H1 (cell line): ENCODE measurements around the gene PHOX2A. TPM values are rescaled to one million over a fixed set of nuclear protein-coding genes. Genes with fewer than 3 reads are reported as not detected.

Experiments used
- CTCF ChIA-PET: fragments of 300-600 bp; sonication (Branson Sonifier 250); formaldehyde crosslinking; loops from one replicate; lab custom pipeline; 2021; ENCODE audit not compliant: partially characterized antibody; lab: Charles Lee
- POLR2A ChIA-PET: fragments of 300-600 bp; sonication (Branson Sonifier 250); formaldehyde crosslinking; loops from one replicate; lab custom pipeline; 2021; ENCODE audit warnings: inconsistent platforms; ENCODE audit not compliant: partially characterized antibody; lab: Charles Lee
- DNase-seq, 2 experiments: peaks; one replicate each; pipeline versions ENCODE4 v3.0.0 to v3.0.0-alpha.2; 2010 to 2022; ENCODE audit warnings: low spot score in 2 of 2, low read depth in 1 of 2, mixed read lengths in 1 of 2
- FAIRE-seq: peaks from 2 replicates; lab custom pipeline; 2011; peaks lifted over from hg19 to GRCh38; lab: Jason Lieb, UNC
- H2AFZ ChIP-seq: 2 replicates; pipeline ENCODE4 v1.8.1; 2012; ENCODE audit warnings: low read length, inconsistent platforms
- H2AK5ac ChIP-seq: 2 replicates; pipeline ENCODE4 v1.6.1; 2013; ENCODE audit warnings: low read depth, low read length
- H2BK120ac ChIP-seq: replicated peaks from 2 replicates; pipeline ENCODE3; 2013; ENCODE audit warnings: low read depth, low read length, inconsistent platforms
- H2BK12ac ChIP-seq: 2 replicates; pipeline ENCODE4 v1.6.1; 2013; ENCODE audit warnings: low read depth, low read length
- H2BK15ac ChIP-seq: 2 replicates; pipeline ENCODE4 v1.6.1; 2013; ENCODE audit warnings: low read length
- H2BK20ac ChIP-seq: 2 replicates; pipeline ENCODE4 v1.6.1; 2013; ENCODE audit warnings: low read length
- H2BK5ac ChIP-seq: 2 replicates; pipeline ENCODE4 v1.6.1; 2013; ENCODE audit warnings: low read depth, low read length
- H3K14ac ChIP-seq: 2 replicates; pipeline ENCODE4 v1.6.1; 2013; ENCODE audit warnings: inconsistent platforms; ENCODE audit not compliant: insufficient read length
- H3K18ac ChIP-seq: 2 replicates; pipeline ENCODE4 v1.6.1; 2013; ENCODE audit warnings: low read length; ENCODE audit errors: extremely low read depth
- H3K23ac ChIP-seq: 2 replicates; pipeline ENCODE4 v1.6.1; 2013; ENCODE audit warnings: inconsistent platforms; ENCODE audit not compliant: insufficient read length
- H3K23me2 ChIP-seq: 2 replicates; pipeline ENCODE4 v1.6.1; 2013; ENCODE audit warnings: low read depth, low read length
- H3K27ac ChIP-seq: 2 replicates; pipeline ENCODE4 v1.6.1; 2011; ENCODE audit warnings: low read depth, low read length, inconsistent platforms
- H3K27me3 ChIP-seq, 4 experiments: replicated peaks in 1 of 4; 1 replicate in 1 of 4; 2 replicates in 3 of 4; pipeline versions ENCODE4 v1.6.1 to v1.8.1; 2011 to 2013; ENCODE audit warnings: low read length in 3 of 4, mild to moderate bottlenecking in 3 of 4, inconsistent platforms in 2 of 4, mixed read lengths in 2 of 4, moderate library complexity in 1 of 4; ENCODE audit not compliant: control insufficient read depth in 3 of 4, insufficient read depth in 3 of 4; ENCODE audit errors: extremely low read depth in 1 of 4
- H3K36me3 ChIP-seq, 4 experiments: 2 replicates each; pipeline versions ENCODE4 v1.6.1 to v1.8.1; 2011 to 2013; ENCODE audit warnings: mild to moderate bottlenecking in 4 of 4, low read length in 3 of 4, moderate library complexity in 2 of 4, control low read depth in 1 of 4, inconsistent platforms in 1 of 4; ENCODE audit not compliant: insufficient read depth in 4 of 4, control insufficient read depth in 2 of 4
- H3K4ac ChIP-seq: replicated peaks from 2 replicates; pipeline ENCODE3; 2013; ENCODE audit warnings: low read length, low read depth, mixed read lengths, inconsistent platforms; ENCODE audit not compliant: insufficient read length
- H3K4me1 ChIP-seq, 4 experiments: replicated peaks in 1 of 4; 1 replicate in 1 of 4; 2 replicates in 3 of 4; pipeline versions ENCODE4 v1.6.1 to v1.8.1; 2011 to 2013; ENCODE audit warnings: low read length in 3 of 4, inconsistent platforms in 2 of 4, mixed read lengths in 1 of 4; ENCODE audit not compliant: insufficient read depth in 4 of 4, control insufficient read depth in 3 of 4
- H3K4me2 ChIP-seq, 2 experiments: 2 replicates each; pipeline versions ENCODE4 v1.6.1 to v1.8.1; 2011 to 2013; ENCODE audit warnings: low read depth in 2 of 2, low read length in 2 of 2, control low read depth in 1 of 2, inconsistent platforms in 1 of 2, mild to moderate bottlenecking in 1 of 2; ENCODE audit not compliant: insufficient read depth in 1 of 2
- H3K4me3 ChIP-seq, 4 experiments: fragments of 200-600, 300-600 bp in 1 of 4; sonication (generic), shearing (Covaris generic), sonication (Bioruptor Twin) in 1 of 4; 2 replicates each; pipeline versions ENCODE4 v1.5.1 to v1.8.1; 2011 to 2016; ENCODE audit warnings: low read length in 4 of 4, low read depth in 3 of 4, control low read depth in 2 of 4, inconsistent platforms in 2 of 4, mild to moderate bottlenecking in 2 of 4, mixed read lengths in 1 of 4, moderate library complexity in 1 of 4; ENCODE audit not compliant: insufficient read depth in 2 of 4; ENCODE audit errors: extremely low read depth in 1 of 4
- H3K56ac ChIP-seq: replicated peaks from 2 replicates; pipeline ENCODE3; 2013; ENCODE audit warnings: low read depth, mild to moderate bottlenecking, mixed read lengths, low read length, inconsistent platforms; ENCODE audit not compliant: insufficient read length
- H3K79me1 ChIP-seq: 2 replicates; pipeline ENCODE4 v1.6.1; 2013; ENCODE audit warnings: low read depth, low read length, control low read depth
- H3K79me2 ChIP-seq, 2 experiments: 2 replicates each; pipeline versions ENCODE4 v1.6.1 to v1.8.1; 2012 to 2013; ENCODE audit warnings: low read length in 2 of 2, mild to moderate bottlenecking in 2 of 2, inconsistent platforms in 1 of 2; ENCODE audit not compliant: insufficient read depth in 2 of 2, control insufficient read depth in 1 of 2
- H3K9ac ChIP-seq, 4 experiments: replicated peaks in 1 of 4; 1 replicate in 1 of 4; 2 replicates in 3 of 4; pipeline versions ENCODE4 v1.6.1 to v1.8.1; 2011 to 2013; ENCODE audit warnings: low read depth in 3 of 4, low read length in 3 of 4, control low read depth in 2 of 4, mild to moderate bottlenecking in 2 of 4, moderate library complexity in 2 of 4, inconsistent platforms in 1 of 4; ENCODE audit errors: extremely low read depth in 1 of 4
- H3K9me3 ChIP-seq, 2 experiments: 2 replicates each; pipeline versions ENCODE4 v1.6.1 to v1.8.1; 2012 to 2013; ENCODE audit warnings: mild to moderate bottlenecking in 2 of 2, moderate library complexity in 2 of 2, control low read depth in 1 of 2, inconsistent platforms in 1 of 2, low read depth in 1 of 2, low read length in 1 of 2, mixed read lengths in 1 of 2; ENCODE audit not compliant: insufficient read depth in 2 of 2
- H4K20me1 ChIP-seq, 2 experiments: replicated peaks in 1 of 2; 2 replicates each; pipeline versions ENCODE3 to v1.8.1; 2011 to 2013; ENCODE audit warnings: inconsistent platforms in 2 of 2, low read length in 2 of 2, mild to moderate bottlenecking in 1 of 2; ENCODE audit not compliant: insufficient read depth in 2 of 2, control insufficient read depth in 1 of 2
- H4K5ac ChIP-seq: 2 replicates; pipeline ENCODE4 v1.6.1; 2013; ENCODE audit warnings: low read length, low read depth, mixed read lengths, inconsistent platforms; ENCODE audit not compliant: insufficient read length
- H4K8ac ChIP-seq: 2 replicates; pipeline ENCODE4 v1.8.0; 2013; ENCODE audit warnings: mild to moderate bottlenecking, moderate library complexity, low read length, inconsistent platforms; ENCODE audit not compliant: insufficient read depth; ENCODE audit errors: extremely low read depth
- H4K91ac ChIP-seq: replicated peaks from 2 replicates; pipeline ENCODE3; 2013; ENCODE audit warnings: low read length, mixed read lengths, inconsistent platforms; ENCODE audit not compliant: insufficient read length
- CBX5 ChIP-seq: fragments of 300-800, 300-1000 bp; sonication (generic); IDR thresholded peaks from 2 replicates; pipeline ENCODE4 v1.7.1; 2016; ENCODE audit warnings: antibody characterized with exemption, low read length, low read depth
- CHD2 ChIP-seq: IDR thresholded peaks from 2 replicates; pipeline ENCODE4 v1.6.1; 2012; ENCODE audit warnings: low read length, improper control_type of control experiment
- CTBP2 ChIP-seq: IDR thresholded peaks from 2 replicates; pipeline ENCODE4 v1.7.0; 2011; ENCODE audit warnings: borderline replicate concordance, mild to moderate bottlenecking, moderate library complexity, mixed read lengths, low read length; ENCODE audit not compliant: insufficient read depth, insufficient read length
- EGR1 ChIP-seq: IDR thresholded peaks from 2 replicates; pipeline ENCODE4 v1.6.1; 2011; ENCODE audit warnings: low read depth, low read length, borderline replicate concordance
- GABPA ChIP-seq: IDR thresholded peaks from 2 replicates; pipeline ENCODE4 v1.6.1; 2011; ENCODE audit warnings: mild to moderate bottlenecking, low read length, moderate library complexity, borderline replicate concordance; ENCODE audit not compliant: insufficient read depth
- HDAC2 ChIP-seq, 2 experiments: fragments of 300-600 bp in 1 of 2; sonication (generic) in 1 of 2; IDR thresholded peaks; 2 replicates each; pipeline ENCODE4 v1.6.1; 2011 to 2012; ENCODE audit warnings: low read depth in 2 of 2, low read length in 2 of 2, mild to moderate bottlenecking in 2 of 2, moderate library complexity in 2 of 2, borderline replicate concordance in 1 of 2, inconsistent platforms in 1 of 2
- JUND ChIP-seq: IDR thresholded peaks from 2 replicates; pipeline ENCODE4 v1.6.1; 2011; ENCODE audit warnings: mild to moderate bottlenecking, improper control_type of control experiment, low read length
- KDM1A ChIP-seq: fragments of 200-600, 300-600 bp; sonication (generic); IDR thresholded peaks from 2 replicates; pipeline ENCODE4 v1.7.1; 2016; ENCODE audit warnings: mild to moderate bottlenecking, low read length, borderline replicate concordance
- POU5F1 ChIP-seq: IDR thresholded peaks from 2 replicates; pipeline ENCODE4 v1.6.1; 2011; ENCODE audit warnings: low read depth, mild to moderate bottlenecking, low read length, moderate library complexity
- RFX5 ChIP-seq: IDR thresholded peaks from 2 replicates; pipeline ENCODE4 v1.6.1; 2011; ENCODE audit warnings: low read depth, low read length, improper control_type of control experiment, borderline replicate concordance
- SRF ChIP-seq: IDR thresholded peaks from 2 replicates; pipeline ENCODE4 v1.6.1; 2011; ENCODE audit warnings: mild to moderate bottlenecking, low read depth, low read length, moderate library complexity
- TAF1 ChIP-seq: IDR thresholded peaks from 2 replicates; pipeline ENCODE4 v1.6.1; 2011; ENCODE audit warnings: mild to moderate bottlenecking, low read depth, low read length
- TAF7 ChIP-seq: optimal IDR thresholded peaks from 2 replicates; pipeline ENCODE3; 2011; ENCODE audit warnings: low read depth, mild to moderate bottlenecking, inconsistent platforms, low read length, moderate library complexity, borderline replicate concordance
- TEAD4 ChIP-seq: IDR thresholded peaks from 2 replicates; pipeline ENCODE4 v1.6.1; 2012; ENCODE audit warnings: low read depth, low read length, inconsistent platforms, mixed read lengths
- polyA plus RNA-seq, 7 experiments: library from polyadenylated mRNA; depleted of rRNA in 3 of 7; stranded (reverse) in 5 of 7; unstranded in 2 of 7; fragments of >200 nt in 5 of 7; fragments of 200-250 nt in 2 of 7; gene quantifications; 1 replicate in 5 of 7; 2 replicates in 1 of 7; 4 replicates in 1 of 7; pipeline versions ENCODE4 v1.2.1 to v1.2.3, GENCODE V29; 2011 to 2013; ENCODE audit warnings: missing spikeins in 2 of 7, mixed read lengths in 2 of 7
- total RNA-seq: library from RNA; stranded (reverse); fragmentation: NEBNext Ultra II Directional; extraction: Animal tissue kit (Norgen Biotek cat#: 25700); gene quantifications from 2 replicates; pipeline ENCODE4 v1.2.1, GENCODE V29; 2021
- TF ChIP-seq, protein P1 (sequence below): IDR thresholded peaks from 2 replicates; pipeline ENCODE4 v1.6.1; 2011; ENCODE audit warnings: low read length, improper control_type of control experiment

The PHOX2A gene
- total and polyA plus RNA-seq, 2 of the 8 experiments (the other 6 are each of a cell fraction or from before 2014, with no cell fraction given), result 0.67 TPM; not detected in 1

DNA sequence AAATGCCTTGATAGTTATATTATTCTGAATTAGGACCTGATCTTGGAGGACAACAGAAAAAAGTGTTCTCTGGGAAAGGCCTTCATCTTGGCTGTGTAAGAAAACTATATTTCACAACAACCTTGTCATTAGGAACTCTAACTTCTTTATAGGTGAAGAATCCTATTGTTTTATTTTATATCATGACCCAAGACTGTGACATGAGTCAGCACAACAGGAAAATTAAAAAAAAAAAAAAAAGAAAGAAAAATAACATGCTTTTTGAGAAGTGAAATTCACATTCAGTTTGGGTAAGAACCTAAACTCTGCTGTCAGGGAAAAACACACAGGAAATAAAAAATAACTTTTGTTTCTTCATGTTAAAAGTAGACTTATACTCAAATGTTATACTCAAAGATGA is 39.1 kb downstream of the PHOX2A start:
- Histone ChIP-seq H3K9ac (no peak overlapping the region), H2BK12ac (no peak overlapping the region), H3K56ac (no peak overlapping the region), H3K4ac (no peak overlapping the region), H3K18ac (no peak overlapping the region), H3K9me3 (no peaks in the 10 kb centered on the region), H2BK5ac (no peak overlapping the region), H2AFZ (no peak overlapping the region), H3K23ac (no peak overlapping the region), H2AK5ac (no peak overlapping the region), H2BK120ac (no peak overlapping the region), H4K91ac (no peak overlapping the region), H3K79me2 (no peaks in the 10 kb centered on the region), H2BK20ac (no peak overlapping the region)
- no peak for DNase-seq
- no peak for TF ChIP-seq TAF1
- TF ChIP-seq CTBP2, result no peak
- TF ChIP-seq TAF7, result no peak
- no peak for TF ChIP-seq EGR1
- no peak for TF ChIP-seq CBX5
- no peak for TF ChIP-seq POU5F1
- TF ChIP-seq KDM1A, result no peak
- no peak for TF ChIP-seq GABPA
- no peak for TF ChIP-seq JUND
- no peak for TF ChIP-seq RFX5
- no peak for TF ChIP-seq TEAD4
- no peak for TF ChIP-seq CHD2
- no peak for TF ChIP-seq HDAC2 (IDR thresholded peaks at IDR 0.05; ENCODE audit: borderline replicate concordance in 1 of 2, low read depth in 2 of 2, low read length in 2 of 2)
- TF ChIP-seq, protein P1, sequence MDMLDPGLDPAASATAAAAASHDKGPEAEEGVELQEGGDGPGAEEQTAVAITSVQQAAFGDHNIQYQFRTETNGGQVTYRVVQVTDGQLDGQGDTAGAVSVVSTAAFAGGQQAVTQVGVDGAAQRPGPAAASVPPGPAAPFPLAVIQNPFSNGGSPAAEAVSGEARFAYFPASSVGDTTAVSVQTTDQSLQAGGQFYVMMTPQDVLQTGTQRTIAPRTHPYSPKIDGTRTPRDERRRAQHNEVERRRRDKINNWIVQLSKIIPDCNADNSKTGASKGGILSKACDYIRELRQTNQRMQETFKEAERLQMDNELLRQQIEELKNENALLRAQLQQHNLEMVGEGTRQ, result no peak
- TF ChIP-seq SRF, result no peak
- TF ChIP-seq, all 59 proteins: peak for 0
- H3K4me1 ChIP-seq, result no peaks in the 10 kb centered on the region
- H3K23me2 ChIP-seq, result no peaks in the 10 kb centered on the region
- H3K27me3 ChIP-seq, result no peaks in the 10 kb centered on the region
- CTCF ChIA-PET, result interaction anchor here (1.1 to 1.2 kb wide), 2 partner anchors 33 to 211 kb away, joined by 3 to 4 read pairs; no protein-coding TSS in a partner anchor
- no peak overlapping the region for H2BK15ac ChIP-seq
- no peaks in the 10 kb centered on the region for H3K36me3 ChIP-seq
- no peak overlapping the region for H3K14ac ChIP-seq
- no peak overlapping the region for H3K4me2 ChIP-seq
- no peak overlapping the region for H3K27ac ChIP-seq
- H4K5ac ChIP-seq, result no peak overlapping the region
- H4K8ac ChIP-seq, result no peak overlapping the region
- no peaks in the 10 kb centered on the region for H4K20me1 ChIP-seq
- no peaks in the 10 kb centered on the region for H3K79me1 ChIP-seq
- FAIRE-seq, result no peak
- H3K4me3 ChIP-seq, result no peak overlapping the region
- POLR2A ChIA-PET, result no interaction called here
